GM18508 (cell line): ENCODE measurements around the gene S100A8.
"Not testable (repeated sequence)": the region's sequence is repeated elsewhere in the genome, so short reads cannot be mapped to it uniquely, and the experiment has no call there.

Experiments used
- ATAC-seq: cut with Tn5 transposase; IDR thresholded peaks from one replicate; pipeline ENCODE4 v1.9.1; 2021; ENCODE audit warnings: moderate number of reproducible peaks; ENCODE audit not compliant: insufficient read depth, unreplicated experiment

Gene S100A8

GRCh38 chr1:153390938-153391710, at the start of gene S100A8:
Gene S100A8, minus strand, starts transcription at chr1:153391073. Its CDS starts 538 bp downstream, at chr1:153390535.
- no peak for ATAC-seq

- ATAC-seq, result no peak
These were observed 48.4 kb upstream of the S100A8 start for GRCh38 chr1:153439273-153439672.

GRCh38 chr1:153438599-153438998, 47.7 kb upstream of the S100A8 start:
- ATAC-seq, result no peak

- ATAC-seq, result no peak
These were observed 46.4 kb upstream of the S100A8 start for GRCh38 chr1:153437236-153437635.

DNA sequence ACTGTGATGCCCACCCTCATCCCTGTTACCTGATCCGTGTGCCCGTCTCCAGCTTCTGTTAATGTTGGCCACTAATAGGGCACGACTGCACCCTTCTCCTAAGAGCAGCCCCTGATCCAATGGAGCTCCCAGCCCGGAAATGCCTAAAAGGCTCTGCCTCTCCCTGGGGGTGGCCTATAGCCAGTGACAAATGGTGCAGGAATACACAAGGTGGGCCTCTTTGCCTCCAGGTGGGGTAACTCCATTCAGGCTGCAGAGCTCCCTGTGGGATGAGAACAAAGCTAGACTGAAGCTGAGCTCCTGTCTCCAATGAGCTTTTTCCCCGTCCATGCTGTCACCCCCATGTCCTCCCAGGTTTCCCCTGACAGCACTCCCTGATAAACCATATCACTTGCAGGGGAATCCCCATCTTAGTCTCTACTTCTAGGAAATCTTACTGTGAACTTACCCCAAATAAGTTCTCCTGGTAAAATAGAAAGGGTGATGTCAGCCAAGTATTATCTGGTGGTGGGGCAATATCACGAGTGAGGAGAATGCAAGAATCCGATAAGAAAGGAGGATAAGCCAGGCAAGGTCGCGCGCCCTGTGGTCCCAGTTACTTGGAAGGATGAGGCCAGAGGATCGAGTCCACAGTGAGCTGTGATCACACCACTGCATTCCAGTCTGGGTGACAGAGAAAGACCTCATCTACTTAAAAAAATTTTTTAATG, 44.0 kb upstream of the S100A8 start:
- no peak for ATAC-seq

GRCh38 chr1:153432874-153433681, 42.2 kb upstream of the S100A8 start:
- ATAC-seq, result no peak

DNA sequence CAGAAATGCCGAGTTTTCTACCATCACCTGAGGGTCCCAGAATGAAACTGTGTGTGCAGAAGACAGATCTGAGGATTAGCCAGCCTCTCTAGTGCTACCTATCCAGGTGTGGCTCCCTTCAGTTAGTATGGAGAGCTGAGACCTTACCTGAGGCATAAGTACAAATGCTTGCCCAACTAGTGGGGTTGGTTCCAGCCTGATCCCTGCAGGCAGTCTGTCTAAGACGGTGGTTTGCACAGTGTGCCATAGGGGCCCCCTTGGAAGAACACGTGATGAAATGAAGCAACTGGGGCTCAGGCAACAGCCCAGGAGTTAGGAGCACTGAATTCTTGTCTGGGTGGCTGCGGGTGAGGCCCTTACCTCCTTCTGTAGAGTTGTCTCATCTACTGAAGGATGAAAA, 41.1 kb upstream of the S100A8 start:
- ATAC-seq, result no peak

DNA sequence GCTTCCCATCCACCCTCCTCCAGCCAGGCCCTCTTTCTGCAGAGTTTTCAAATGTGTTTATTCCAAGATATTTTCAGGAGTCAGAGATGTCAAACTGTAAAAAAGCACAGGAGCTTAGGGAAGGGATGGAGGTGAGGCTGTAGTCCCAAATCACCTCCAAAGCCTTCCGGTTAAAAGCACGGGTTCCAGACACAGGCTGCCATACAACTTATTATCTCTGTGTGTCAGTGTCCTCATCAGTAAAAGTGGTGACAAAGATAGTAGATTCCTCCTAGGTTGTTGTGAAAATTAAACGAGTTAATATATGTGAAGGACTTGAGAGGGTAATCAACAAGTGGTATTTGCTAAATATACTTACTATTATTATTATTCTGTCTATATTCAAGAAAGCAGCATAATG, 40.6 kb upstream of the S100A8 start:
- ATAC-seq, result no peak

DNA sequence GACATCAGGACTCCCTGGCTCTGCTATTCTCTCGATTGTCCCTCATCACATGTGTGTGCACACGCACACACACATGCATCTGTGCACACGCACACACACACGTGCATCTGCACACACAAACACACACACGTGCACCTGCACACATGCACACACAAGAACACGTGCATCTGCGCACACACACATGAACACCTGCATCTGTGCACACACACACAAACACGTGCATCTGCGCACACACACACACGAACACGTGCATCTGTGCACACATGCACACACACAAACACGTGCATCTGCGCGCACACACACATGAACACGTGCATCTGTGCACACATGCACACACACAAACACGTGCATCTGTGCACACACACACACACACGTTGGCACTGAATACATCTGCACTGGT, 40.1 kb upstream of the S100A8 start:
- ATAC-seq, result no peak

DNA sequence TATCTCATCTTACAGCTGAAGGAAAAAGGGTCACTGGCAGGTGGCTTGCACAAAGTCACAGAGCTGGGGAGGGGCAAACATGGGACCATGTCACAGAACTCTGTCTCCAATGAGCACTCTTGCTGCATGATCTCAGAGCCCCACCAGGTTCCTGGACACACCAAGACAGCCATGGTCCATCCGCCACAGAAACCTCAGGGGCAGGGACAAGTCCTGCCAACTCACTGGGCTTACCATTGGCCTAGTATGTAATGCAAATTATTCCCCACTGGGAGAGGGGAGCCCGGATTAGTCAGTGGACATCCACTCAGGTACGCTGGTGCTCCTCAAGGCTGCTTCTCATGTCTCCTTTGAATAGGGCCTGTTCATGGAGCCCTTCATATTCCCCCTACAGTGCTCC, 39.7 kb upstream of the S100A8 start:
- no peak for ATAC-seq

- ATAC-seq, result no peak
These were observed 39.3 kb upstream of the S100A8 start for GRCh38 chr1:153430166-153430553.

DNA sequence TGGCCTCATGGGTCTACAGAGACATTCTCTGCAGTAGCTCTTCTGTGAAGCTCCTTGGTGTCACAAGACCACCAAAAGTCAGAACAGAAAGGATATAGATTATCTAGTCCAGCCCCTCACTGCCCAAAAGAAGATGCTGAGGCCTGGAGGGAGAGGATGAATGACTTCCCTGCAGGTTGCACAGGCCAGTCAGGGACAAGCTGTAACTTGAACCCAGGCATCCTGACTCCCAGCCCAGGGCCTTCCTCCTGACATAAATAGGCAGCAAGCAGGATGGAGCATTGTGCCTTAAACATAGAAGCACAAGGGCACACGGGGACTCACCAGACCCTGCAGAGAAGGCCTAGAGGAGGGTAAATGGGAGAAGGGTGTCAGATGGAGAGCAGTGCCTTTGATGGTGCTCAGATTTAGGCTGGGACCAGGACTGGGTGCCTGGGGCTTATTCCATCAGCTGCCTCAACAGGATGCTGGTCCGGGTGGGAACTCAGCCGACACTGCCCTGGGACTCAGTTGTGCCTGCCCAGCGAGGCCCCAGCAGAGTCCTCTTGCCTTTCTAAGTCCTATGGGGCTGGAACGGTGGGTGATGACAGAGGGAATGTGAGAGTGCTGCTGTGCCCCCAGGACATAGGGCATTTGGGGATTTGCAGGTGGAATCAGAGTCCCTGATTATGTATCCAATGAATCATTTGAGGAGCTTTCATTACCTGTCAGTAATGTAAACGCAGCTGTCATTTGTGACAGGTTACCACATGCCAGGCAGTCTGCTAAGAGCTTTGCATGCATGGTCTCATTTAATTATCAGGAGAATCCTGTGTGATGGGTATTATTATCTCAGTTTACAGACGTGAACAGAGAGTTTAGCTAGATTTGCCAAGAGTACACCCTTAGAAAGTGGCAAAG, 38.6 kb upstream of the S100A8 start:
- no peak for ATAC-seq

DNA sequence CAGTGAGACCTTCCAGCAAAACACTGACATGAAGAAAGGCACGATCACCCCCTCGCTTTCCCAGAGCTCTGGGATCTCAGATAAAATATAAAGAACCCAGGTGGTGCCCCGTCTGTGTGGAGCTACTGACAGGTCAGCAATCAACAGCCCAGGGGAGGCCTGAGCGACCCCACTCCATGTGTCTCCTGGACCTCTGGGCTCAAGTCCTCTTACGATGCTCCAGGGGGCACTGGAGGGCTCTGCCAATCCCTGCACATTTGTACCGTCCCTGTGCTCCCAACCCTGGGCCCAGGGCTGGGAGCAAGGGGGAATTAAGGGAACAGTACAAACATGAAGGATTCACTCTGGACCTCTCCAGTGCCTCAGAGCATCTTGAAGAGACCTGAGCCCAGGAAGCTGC, 37.9 kb upstream of the S100A8 start:
- ATAC-seq, result no peak

DNA sequence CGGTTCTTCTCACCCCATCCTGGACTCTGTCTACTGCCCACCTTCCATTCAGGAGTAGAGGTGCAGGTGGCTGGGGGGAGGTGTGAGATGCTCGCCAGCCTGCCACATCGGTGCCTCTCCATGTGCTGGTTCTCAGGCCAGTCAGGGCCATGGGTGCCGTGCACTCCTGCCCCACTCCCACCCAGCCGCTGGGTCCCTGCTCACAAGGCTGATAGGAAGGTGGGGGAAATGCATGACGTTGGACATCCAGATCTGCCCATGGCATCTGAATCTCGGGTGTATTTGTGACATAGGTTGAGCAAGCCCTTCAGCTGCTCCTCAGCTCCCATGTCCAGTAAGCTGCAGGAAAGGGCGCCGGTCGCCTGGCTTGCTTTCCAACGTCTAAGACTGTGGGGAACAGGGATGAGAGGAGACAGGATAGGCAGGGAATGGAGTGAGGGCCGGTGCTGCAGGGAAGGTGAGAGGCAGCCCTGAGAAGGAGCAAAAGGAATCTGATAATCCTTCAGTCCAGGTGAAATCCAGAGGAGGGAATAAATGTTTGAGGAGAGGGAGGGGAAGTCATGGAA, 37.3 kb upstream of the S100A8 start:
- ATAC-seq, result no peak

DNA sequence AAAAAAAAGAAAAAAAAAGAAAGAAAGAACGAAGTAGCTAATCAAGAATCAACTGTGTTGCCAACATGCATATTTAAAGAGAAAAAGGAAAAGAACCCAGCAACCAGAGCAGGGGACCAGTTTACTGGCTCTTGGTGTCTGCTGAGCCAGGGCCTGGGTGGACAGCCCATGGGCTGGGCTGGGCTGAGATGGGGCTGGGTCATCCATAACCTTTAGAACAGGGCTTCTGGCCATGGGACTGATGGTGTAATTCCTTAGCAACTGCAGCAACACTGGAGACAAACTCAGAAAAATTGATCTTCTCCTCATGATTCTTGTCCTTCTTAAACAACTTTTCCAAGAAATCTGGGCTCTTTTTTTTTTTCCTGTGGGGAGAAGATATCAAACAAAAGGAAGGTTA, 35.9 kb upstream of the S100A8 start:
- no peak for ATAC-seq

- no peak for ATAC-seq
These were observed 31.7 kb upstream of the S100A8 start for GRCh38 chr1:153422450-153423068.

DNA sequence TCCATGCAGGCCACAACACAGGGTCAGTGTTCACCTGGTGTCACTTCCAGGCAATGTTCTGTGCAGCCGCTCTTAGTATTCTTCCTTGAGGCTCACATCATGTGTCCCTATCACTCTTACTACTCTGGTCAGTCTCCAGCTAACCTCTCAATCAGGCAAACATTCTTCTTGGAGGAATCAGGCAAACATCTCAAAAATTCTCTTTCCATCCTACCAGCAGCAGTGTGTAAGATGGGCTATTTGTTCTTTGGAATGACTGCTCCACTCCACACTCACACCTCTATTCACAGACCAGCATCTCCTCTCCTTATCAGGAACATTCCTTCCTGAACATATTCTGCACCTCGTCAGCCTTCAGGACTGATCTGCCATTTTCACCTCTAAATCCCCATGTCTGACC, 29.4 kb upstream of the S100A8 start:
- no peak for ATAC-seq

DNA sequence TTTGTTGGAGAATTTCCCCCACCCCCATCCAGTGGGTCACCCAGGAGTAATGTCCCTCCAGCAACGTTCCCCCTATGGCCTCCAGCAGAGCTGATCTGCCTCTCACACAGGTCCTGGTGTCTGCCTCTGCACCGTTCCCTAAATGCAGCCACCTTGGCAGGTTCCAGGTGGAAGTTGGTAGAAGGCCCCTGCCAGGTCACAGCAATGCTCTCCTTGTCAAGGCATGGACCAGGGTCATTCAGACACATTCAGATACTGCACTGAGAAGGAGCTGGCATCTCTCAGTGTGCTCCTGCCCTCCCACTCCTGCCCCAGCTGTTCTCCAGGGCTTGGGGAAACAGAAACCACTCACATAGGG, 28.5 kb upstream of the S100A8 start:
- not testable (repeated sequence) for ATAC-seq

- not testable (repeated sequence) for ATAC-seq
These were observed 28.0 kb upstream of the S100A8 start for GRCh38 chr1:153418758-153419435.
